ENCODE data around the gene TCHP.

Gene TCHP

GRCh38 chr12:109961201-109961600, 61.1 kb downstream of the TCHP start:
- TF ChIP-seq CTCF (IDR thresholded peaks at IDR 0.05; ENCODE audit: insufficient read depth, low read depth, low read length, missing control alignments), result no peak
- H3K4me3 ChIP-seq (ENCODE audit: low read length), result no peak overlapping the region
- DNase-seq (ENCODE audit: low read depth), result no peak

GRCh38 chr12:109961612-109962011, 61.5 kb downstream of the TCHP start:
- no peak for DNase-seq (ENCODE audit: low read depth)
- TF ChIP-seq CTCF (IDR thresholded peaks at IDR 0.05; ENCODE audit: insufficient read depth, low read depth, low read length, missing control alignments), result no peak
- no peak overlapping the region for H3K4me3 ChIP-seq (ENCODE audit: low read length)

DNA sequence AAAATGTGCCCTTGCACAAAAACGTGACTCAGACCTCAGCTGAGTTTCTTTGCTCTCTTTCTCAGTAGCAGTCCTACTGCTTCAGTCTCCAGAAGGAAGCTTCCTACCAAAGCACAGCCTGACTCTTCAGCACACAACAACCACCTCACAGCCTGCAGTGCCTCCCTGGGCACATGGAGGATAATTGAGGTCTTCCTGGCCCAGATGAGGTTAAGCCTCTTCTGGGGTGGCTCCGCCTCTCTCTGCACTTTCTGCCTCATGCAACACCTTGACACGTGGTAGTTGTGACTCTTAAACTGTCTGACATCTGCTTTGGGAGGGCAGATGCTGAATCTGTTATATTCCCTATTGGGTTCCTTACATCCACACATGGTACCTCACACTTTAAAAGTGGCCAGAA, 62.3 kb downstream of the TCHP start:
- DNase-seq (ENCODE audit: low read depth), result no peak
- no peak overlapping the region for H3K4me3 ChIP-seq (ENCODE audit: low read length)
- no peak for TF ChIP-seq CTCF (IDR thresholded peaks at IDR 0.05; ENCODE audit: insufficient read depth, low read depth, low read length, missing control alignments)

- no peak for DNase-seq (ENCODE audit: low read depth)
- no peak overlapping the region for H3K4me3 ChIP-seq (ENCODE audit: low read length)
- no peak for TF ChIP-seq CTCF (IDR thresholded peaks at IDR 0.05; ENCODE audit: insufficient read depth, low read depth, low read length, missing control alignments)
These were observed 63.3 kb downstream of the TCHP start for GRCh38 chr12:109963330-109963729.

- TF ChIP-seq CTCF (IDR thresholded peaks at IDR 0.05; ENCODE audit: insufficient read depth, low read depth, low read length, missing control alignments), result no peak
- no peak for DNase-seq (ENCODE audit: low read depth)
- H3K4me3 ChIP-seq (ENCODE audit: low read length), result no peak overlapping the region
These were observed 63.8 kb downstream of the TCHP start for GRCh38 chr12:109963743-109964429.

DNA sequence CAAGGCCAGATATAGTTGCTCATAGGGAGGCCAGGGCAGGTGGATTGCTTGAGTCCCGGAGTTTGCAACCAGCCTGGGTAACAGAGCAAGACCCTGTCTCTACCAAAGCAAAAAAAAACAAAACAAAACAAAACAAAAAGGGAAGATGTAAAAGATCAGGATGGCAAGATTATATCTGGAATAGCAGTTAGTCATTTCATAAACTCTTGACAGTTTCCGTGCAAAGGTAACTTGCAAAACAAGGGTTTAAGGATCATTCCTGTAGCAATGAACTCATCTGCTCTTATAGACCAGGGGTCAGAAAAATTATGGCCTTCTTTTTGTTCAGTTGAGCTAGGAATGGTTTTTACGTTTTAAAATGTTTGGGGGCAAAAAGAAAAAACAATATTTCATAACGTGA, 66.5 kb downstream of the TCHP start:
- no peak for DNase-seq (ENCODE audit: low read depth)
- no peak overlapping the region for H3K4me3 ChIP-seq (ENCODE audit: low read length)
- TF ChIP-seq CTCF (IDR thresholded peaks at IDR 0.05; ENCODE audit: insufficient read depth, low read depth, low read length, missing control alignments), result no peak

DNA sequence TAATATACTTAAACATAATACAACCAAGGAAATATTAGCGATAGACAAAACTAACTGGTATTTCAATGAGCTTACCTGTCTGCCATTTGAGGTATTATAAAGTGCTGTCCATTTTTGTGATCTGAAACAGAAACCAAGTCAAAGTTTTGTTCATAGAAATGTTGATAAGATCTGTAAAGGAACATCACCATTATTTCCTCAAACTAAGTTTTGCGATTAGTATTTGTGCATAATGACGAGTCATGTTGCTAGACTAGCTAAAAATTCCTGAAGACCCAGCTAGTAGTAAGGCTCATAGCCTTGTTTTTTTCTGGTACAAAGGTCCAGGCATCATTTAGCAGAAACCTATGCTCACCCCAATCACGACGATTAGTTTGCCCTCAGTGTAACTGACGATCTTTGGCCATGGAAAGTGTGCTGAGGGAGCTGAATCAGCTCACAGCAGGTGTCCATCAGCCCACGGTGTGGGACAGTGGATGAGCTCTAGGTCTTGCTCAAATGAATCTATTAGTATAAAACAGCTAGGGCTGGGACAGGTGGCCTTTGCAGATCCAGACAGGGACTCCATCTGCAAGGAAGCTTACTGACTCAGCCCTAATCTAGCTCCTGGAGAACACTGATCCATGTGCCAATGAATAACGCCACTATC, 67.4 kb downstream of the TCHP start:
- no peak for DNase-seq (ENCODE audit: low read depth)
- TF ChIP-seq CTCF (IDR thresholded peaks at IDR 0.05; ENCODE audit: insufficient read depth, low read depth, low read length, missing control alignments), result no peak
- no peak overlapping the region for H3K4me3 ChIP-seq (ENCODE audit: low read length)
